GM19468 (cell line): ENCODE data around the gene CRISPLD2.

Experiments used
- ATAC-seq: cut with Tn5 transposase; IDR thresholded peaks from one replicate; pipeline ENCODE4 v1.9.1; 2021; ENCODE audit warnings: mild to moderate bottlenecking, moderate library complexity, moderate number of reproducible peaks; ENCODE audit not compliant: unreplicated experiment; ENCODE audit errors: extremely low read depth

Gene CRISPLD2, protein sequence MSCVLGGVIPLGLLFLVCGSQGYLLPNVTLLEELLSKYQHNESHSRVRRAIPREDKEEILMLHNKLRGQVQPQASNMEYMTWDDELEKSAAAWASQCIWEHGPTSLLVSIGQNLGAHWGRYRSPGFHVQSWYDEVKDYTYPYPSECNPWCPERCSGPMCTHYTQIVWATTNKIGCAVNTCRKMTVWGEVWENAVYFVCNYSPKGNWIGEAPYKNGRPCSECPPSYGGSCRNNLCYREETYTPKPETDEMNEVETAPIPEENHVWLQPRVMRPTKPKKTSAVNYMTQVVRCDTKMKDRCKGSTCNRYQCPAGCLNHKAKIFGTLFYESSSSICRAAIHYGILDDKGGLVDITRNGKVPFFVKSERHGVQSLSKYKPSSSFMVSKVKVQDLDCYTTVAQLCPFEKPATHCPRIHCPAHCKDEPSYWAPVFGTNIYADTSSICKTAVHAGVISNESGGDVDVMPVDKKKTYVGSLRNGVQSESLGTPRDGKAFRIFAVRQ

GRCh38 chr16:84819644-84820304, at the start of gene CRISPLD2:
Gene CRISPLD2 (plus strand): TSS chr16:84819985. CDS start chr16:84838496, 18,511 bp downstream.
- ATAC-seq = no peak

DNA sequence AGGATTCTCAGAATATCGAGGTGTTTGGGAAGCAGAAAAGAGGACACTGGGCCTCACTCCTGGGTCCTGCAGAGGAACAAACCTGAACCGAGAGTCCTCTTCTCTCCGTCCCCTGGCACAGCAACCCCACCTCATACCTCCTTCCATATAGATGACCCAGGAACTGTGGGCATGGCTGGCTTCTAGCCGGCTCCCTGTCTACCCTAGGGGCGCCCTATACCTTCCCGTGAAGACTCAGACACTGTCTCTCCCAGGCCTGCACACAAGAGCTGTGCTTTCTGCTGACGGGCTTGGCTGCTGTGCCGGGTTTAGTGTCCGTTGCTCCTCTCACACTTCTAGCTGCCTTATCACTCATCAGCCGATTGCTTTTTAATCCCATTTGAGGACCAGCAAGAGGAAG, 46.5 kb upstream of the CRISPLD2 start:
- ATAC-seq = no peak

DNA sequence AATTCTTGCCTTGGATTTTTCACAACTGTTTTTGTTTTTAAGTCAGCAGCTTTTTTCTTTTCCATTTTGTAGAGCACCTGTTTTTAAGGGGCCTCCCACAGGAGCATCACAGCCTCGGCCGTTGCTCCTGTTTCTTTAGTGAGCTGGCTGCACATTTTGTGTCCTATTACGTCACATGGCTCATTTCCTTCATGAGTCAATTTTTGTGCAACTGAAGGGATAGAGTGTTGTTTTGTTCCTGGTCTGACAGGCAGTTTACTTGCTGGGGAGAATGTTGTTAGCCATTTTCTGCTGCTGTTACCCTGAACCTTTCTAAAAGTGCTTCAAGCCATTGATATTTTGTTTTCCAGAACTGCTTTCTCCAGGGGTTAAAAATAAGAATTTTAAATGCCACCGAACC, 45.0 kb upstream of the CRISPLD2 start:
- no peak for ATAC-seq

- no peak for ATAC-seq
Measured at GRCh38 chr16:84775262-84775810, 44.4 kb upstream of the CRISPLD2 start.

DNA sequence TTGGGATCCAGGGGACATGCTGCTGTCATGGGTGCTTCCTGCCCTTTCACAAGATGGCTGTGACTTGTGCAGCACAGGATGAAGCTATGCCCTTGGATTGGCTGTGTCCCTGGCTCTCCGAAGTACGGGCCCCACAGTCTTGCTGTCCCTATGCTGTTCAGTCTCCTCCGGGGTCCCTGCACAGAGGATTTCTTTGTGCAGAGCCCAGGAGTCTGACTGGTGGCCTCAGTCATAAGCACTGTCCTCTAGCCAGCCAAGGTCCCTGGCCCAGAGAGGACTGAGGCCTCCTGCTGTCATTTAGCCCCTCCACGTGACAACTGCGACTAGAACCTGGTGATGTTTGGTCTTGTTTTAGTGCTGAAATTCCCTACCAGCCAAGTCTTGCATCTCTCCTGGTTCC, 42.4 kb upstream of the CRISPLD2 start:
- no peak for ATAC-seq

GRCh38 chr16:84778720-84779119, 41.1 kb upstream of the CRISPLD2 start:
- ATAC-seq = no peak

- ATAC-seq = no peak
Measured at GRCh38 chr16:84780063-84780462, 39.7 kb upstream of the CRISPLD2 start.

- ATAC-seq = no peak
Measured at GRCh38 chr16:84780544-84781376, 39.0 kb upstream of the CRISPLD2 start.

GRCh38 chr16:84782846-84783245, 36.9 kb upstream of the CRISPLD2 start:
- no peak for ATAC-seq

DNA sequence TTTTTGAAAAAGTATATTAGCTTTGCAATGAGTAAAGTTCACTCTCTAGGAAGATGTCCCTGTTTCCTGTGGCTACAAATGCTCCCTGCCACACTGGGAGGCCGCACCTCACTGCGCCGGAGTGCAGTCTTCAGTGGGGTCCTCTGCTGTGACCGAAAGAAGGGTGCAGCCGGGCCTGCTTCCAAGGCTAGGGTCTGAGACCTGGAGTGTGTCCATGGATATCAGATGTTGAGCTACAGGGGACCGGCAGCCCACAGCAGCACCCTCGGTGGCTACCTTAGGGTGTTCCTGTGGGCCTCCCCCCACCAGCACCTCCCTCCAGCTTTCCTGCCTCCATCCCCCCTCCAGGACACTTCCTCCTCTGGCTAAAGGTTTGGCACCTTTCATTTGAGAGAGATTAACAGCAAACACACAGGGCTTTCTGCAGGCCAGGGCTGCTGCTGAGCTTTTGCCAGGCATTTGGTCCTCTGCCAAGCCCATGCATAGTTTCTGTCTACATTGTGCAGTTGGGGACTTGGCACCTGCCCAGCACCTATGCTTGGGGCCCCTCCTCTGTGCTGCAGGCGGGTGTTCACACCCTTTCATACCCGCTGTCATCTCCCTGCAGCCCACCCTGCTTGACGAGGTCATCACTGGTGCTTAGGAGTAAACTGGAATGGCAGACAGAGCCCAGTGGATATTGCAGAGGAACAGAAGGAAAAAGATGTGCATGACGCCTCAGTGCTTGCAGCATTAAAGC, 33.8 kb upstream of the CRISPLD2 start:
- no peak for ATAC-seq

DNA sequence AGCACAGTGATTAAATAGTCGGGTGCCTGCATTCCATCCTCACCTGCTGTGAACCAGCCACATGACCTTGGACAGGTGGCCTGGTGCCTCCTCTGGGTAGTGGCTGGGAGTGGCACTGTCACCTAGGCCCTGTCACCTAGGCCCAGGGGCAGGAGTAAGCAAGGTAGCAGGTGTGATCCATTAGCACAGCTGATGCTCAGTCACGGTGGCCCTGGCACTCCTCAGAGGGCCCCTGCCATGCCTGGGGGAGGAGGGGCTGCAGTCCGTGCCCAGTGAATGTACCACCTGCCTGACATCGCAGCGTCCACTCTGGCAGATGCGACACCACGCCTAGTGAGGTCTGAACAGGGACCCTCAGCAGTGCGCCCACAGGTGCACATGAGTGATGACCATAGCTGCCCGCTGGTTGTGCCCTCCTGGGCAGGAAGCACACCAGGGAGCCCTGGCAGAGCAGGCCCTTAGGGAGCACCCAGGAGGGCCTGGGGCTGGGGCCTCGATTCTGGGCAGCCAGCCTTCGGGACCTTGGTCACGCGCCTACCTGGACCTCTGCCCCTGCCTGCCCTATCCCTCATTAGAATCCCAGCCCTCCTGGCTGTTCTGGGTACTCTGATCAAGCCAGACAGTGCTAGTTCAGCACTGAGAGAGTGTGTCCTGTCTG, 33.1 kb upstream of the CRISPLD2 start:
- no peak for ATAC-seq

DNA sequence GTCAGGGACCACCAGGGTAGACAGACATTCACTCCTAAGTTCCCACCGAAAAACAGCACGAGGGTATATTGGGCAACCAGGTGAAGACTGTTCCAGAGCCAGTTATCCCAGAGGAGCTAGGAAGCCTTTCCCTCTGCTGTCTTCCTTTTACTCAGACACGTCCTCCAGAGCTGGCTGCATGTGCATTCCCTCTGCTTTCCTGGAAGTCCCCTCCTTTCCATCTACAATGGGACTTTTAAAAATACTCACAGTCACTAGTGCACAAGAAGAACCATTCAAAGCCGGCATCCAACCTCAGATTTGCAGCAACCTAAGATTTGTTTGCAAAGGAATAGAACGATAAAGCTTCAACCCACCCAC, 32.5 kb upstream of the CRISPLD2 start:
- ATAC-seq = no peak

DNA sequence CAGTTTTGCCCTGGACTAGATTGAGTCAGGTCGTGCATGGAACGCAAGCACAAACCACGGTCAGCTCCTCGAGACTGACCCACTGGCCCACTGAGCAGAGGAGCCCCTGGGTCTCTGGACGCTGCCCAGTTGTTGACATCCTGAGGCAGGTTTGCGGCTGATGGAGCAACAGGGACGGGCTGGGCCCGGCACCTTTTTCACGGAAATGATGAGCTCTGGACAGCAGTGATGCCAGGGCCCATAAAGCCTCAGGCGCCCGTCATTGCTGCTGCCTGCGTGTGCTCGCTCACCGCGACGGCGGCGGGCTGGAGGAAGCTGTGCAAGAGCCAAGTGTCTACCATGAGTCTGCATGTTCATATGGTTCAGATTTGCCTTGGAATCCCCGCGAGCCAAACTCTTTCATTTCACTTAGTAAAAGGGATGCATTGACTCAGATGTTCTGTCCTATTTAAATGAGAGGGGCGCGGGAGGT, 30.8 kb upstream of the CRISPLD2 start:
- no peak for ATAC-seq

DNA sequence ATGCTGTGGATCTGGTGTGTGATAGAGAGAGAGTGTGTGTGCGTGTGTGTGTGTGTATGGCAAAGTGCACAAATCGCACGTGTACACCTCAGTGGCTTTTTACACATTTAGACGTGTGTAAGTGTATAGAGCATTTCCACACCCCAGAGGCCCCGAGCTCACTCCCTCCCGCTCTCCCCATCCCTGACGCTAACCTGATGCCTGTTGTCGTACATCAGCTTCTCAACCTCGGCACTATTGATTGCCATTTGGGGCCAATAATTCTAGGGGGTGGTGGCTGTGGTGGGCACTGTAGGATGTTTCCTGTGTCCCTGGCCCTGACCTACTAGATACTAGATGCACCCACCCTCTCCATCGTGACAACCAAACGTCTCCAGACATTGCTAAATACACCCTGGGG, 30.4 kb upstream of the CRISPLD2 start:
- ATAC-seq = no peak

DNA sequence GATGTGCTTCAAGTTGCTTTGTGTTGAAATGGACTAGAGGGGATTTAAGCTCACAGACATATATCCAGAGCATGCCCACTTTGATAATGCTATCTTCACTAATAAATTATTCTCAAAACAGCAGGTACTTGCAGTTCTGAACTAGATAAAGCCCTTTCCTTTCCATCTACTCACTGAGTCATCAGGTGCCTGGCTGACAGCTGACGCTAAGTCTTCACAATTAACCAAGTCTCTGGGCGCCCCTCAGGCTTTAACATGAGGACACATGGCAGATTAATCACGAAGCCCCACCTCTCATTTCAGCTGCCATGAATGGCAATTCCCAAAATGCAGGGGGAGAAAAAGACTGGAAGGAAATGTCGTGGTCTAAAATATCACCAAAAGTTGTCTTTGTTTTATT, 29.5 kb upstream of the CRISPLD2 start:
- no peak for ATAC-seq

DNA sequence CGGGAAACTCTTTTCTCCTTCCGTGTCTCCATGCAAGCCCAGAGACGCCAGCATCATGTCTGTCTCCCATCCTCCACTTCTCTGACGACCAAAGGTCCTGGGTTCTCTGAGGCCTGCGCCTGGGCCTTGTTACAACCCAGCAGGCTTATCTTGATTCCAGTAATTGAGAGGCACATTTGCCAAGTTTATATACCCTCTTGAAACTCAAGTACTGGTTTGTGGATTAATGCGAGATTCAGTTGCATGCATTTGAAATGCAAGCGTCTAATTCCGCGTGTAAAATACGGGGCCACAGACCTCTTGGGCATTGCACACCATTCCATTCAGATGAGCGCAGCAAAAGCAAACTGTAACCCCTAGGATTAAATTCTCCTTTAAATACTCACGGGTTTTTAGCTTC, 28.7 kb upstream of the CRISPLD2 start:
- ATAC-seq = no peak

DNA sequence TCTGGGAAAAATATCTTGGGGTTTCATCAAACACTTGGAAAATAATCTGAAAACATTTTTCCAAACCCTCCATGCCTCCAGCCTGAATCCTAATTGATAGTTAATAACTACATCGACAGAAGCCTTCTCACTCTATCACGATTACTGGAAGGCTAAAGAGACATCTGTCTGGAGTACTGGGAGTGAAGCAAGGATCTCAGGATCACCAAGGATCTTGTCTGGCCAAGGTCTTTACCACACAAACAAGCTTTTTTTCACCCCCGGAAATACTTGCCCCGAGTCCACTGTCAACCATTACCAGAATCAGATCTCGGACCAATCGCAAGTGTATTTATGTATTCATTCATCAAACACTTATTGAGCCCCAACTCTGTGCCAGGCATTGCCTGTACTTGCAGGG, 28.3 kb upstream of the CRISPLD2 start:
- ATAC-seq = no peak

DNA sequence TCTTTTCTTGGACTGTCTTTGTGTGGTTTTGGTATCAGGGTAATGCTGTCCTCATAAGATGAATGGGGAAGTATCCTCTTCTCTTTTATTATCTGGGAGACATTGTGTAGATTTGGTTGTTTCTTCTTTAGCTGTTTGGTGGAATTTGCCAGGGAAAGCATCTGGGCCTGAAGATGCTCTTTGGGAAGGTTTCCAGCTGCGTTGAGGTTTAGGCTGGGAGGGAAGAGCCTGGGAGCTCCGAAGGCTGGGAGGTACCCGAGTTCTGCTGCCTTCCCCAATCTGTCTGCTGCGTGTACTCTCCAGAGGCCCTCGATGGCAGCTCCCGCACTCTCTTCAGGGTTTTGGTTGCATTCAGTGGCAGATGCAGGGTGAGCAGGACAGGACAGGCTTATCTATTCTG, 25.6 kb upstream of the CRISPLD2 start:
- ATAC-seq = no peak

GRCh38 chr16:84794626-84795025, 25.2 kb upstream of the CRISPLD2 start:
- ATAC-seq = no peak
